HG03103 (cell line): ENCODE measurements around the gene ZDHHC14.

Source experiments
- ATAC-seq: cut with Tn5 transposase; IDR thresholded peaks from one replicate; pipeline ENCODE4 v1.9.1; 2021; ENCODE audit warnings: low read depth; ENCODE audit not compliant: unreplicated experiment

ZDHHC14 gene

GRCh38 chr6:157486572-157486971 is 105.6 kb downstream of the ZDHHC14 start:
- no peak for ATAC-seq

- ATAC-seq, result no peak
Observed at GRCh38 chr6:157487110-157487773, 106.3 kb downstream of the ZDHHC14 start.

GRCh38 chr6:157488058-157488457 is 107.1 kb downstream of the ZDHHC14 start:
- no peak for ATAC-seq

GRCh38 chr6:157488716-157489118 is 107.7 kb downstream of the ZDHHC14 start:
- ATAC-seq, result no peak

- no peak for ATAC-seq
Observed at GRCh38 chr6:157490611-157491269, 109.8 kb downstream of the ZDHHC14 start.

GRCh38 chr6:157491571-157492232 is 110.7 kb downstream of the ZDHHC14 start:
- no peak for ATAC-seq

GRCh38 chr6:157492249-157492648 is 111.3 kb downstream of the ZDHHC14 start:
- ATAC-seq, result no peak

GRCh38 chr6:157492741-157493140 is 111.8 kb downstream of the ZDHHC14 start:
- no peak for ATAC-seq

- no peak for ATAC-seq
Observed at GRCh38 chr6:157493173-157493572, 112.2 kb downstream of the ZDHHC14 start.

GRCh38 chr6:157493576-157493975 is 112.6 kb downstream of the ZDHHC14 start:
- ATAC-seq, result no peak

- no peak for ATAC-seq
Observed at GRCh38 chr6:157494132-157494710, 113.2 kb downstream of the ZDHHC14 start.

- no peak for ATAC-seq
Observed at GRCh38 chr6:157496534-157497095, 115.6 kb downstream of the ZDHHC14 start.

GRCh38 chr6:157497579-157497978 is 116.6 kb downstream of the ZDHHC14 start:
- ATAC-seq, result no peak

GRCh38 chr6:157498817-157499216 is 117.8 kb downstream of the ZDHHC14 start:
- ATAC-seq, result no peak

- ATAC-seq, result no peak
Observed at GRCh38 chr6:157500022-157500421, 119.0 kb downstream of the ZDHHC14 start.

GRCh38 chr6:157503018-157503747 is 122.2 kb downstream of the ZDHHC14 start:
- ATAC-seq, result no peak

GRCh38 chr6:157505912-157506491 is 125.0 kb downstream of the ZDHHC14 start:
- no peak for ATAC-seq

- no peak for ATAC-seq
Observed at GRCh38 chr6:157510323-157511188, 129.6 kb downstream of the ZDHHC14 start.
